Measurements from ENCODE around the gene MYOM1. TPM values are rescaled to one million over a fixed set of nuclear protein-coding genes. Genes with fewer than 3 reads are reported as not detected.
A peak's percentile ranks its signal among the peaks of the same experiment; 100 is the strongest.

The MYOM1 gene
- total and polyA plus RNA-seq, 12 donors, result 94.4 to 1,558 (median 870) TPM

GRCh38 chr18:3218819-3219218 is 949 bp downstream of the MYOM1 start:
- DNase-seq (no peak), ATAC-seq (peak in 3 of 8 donors; percentile 17 to 33 (median 30))
- H3K4me1 ChIP-seq, result peaks cover 0 to 28% (median 9%) of the 10 kb centered on the region in 9 donors

GRCh38 chr18:3217948-3218647 is 1.7 kb downstream of the MYOM1 start:
- no peaks in the 10 kb centered on the region for H3K27me3 ChIP-seq
- H3K27ac ChIP-seq, result peak overlapping the region; percentile 80 to 96 (median 95)
- H3K36me3 ChIP-seq, result peaks cover 0 to 35% (median 5%) of the 10 kb centered on the region in 9 donors
- TF ChIP-seq CTCF (IDR thresholded peaks at IDR 0.05), result no peak
- H3K4me1 ChIP-seq, result peaks cover 0 to 35% (median 16%) of the 10 kb centered on the region in 9 donors
- H3K4me3 ChIP-seq, result peak overlapping the region in 9 of 10 donors; percentile 44 to 65 (median 58)
- 17 to 21% methylated on average over 3 of the region's 3 CpGs for WGBS, 2 donors
- no peaks in the 10 kb centered on the region for H3K9me3 ChIP-seq
- intact Hi-C loops (cut with DNase I), result loop anchor here in 2 of 10 donors (2.0 to 5.0 kb wide), 2 partner anchors 29 to 41 kb away; partner anchors contain the start of gene MYL12A (in 2 of the 2)
- DNase-seq, result no peak
- peak in 7 of 8 donors; percentile 31 to 70 (median 54) for ATAC-seq

More at GRCh38 chr18:3218819-3219218, 949 bp downstream of the MYOM1 start:
- peaks cover 0 to 33% (median 5%) of the 10 kb centered on the region in 9 donors for H3K36me3 ChIP-seq
- intact Hi-C loops (cut with DNase I), result loop anchor here in 2 of 10 donors (2.0 to 5.0 kb wide), 2 partner anchors 28 to 42 kb away; partner anchors contain the start of gene MYL12A (in 2 of the 2)
- TF ChIP-seq CTCF (IDR thresholded peaks at IDR 0.05), result no peak
- no peaks in the 10 kb centered on the region for H3K27me3 ChIP-seq
- peak overlapping the region; percentile 80 to 96 (median 95) for H3K27ac ChIP-seq
- H3K9me3 ChIP-seq, result no peaks in the 10 kb centered on the region
- H3K4me3 ChIP-seq, result peak overlapping the region; percentile 44 to 65 (median 59)
- whole genome bisulfite sequencing, 2 donors, result 21 to 51% methylated on average over 2 of the region's 2 CpGs

GRCh38 chr18:3216987-3217386 is 2.8 kb downstream of the MYOM1 start:
- Histone ChIP-seq H3K36me3 (peaks cover 0 to 42% (median 5%) of the 10 kb centered on the region in 9 donors), H3K4me3 (peak overlapping the region in 9 of 10 donors; percentile 44 to 65 (median 58)), H3K4me1 (peaks cover 0 to 46% (median 27%) of the 10 kb centered on the region in 9 donors), H3K27me3 (no peaks in the 10 kb centered on the region), H3K9me3 (no peaks in the 10 kb centered on the region), H3K27ac (peak overlapping the region in 9 of 10 donors; percentile 6 to 96 (median 95))
- DNase-seq, result no peak
- TF ChIP-seq CTCF (IDR thresholded peaks at IDR 0.05), result no peak
- no peak for ATAC-seq
- WGBS, 2 donors, result 54 to 64% methylated on average over 5 of the region's 5 CpGs
- intact Hi-C loops (cut with DNase I), result loop anchor here in 1 of 10 donors (5.0 kb wide), 1 partner anchor 40 kb away; no protein-coding TSS in a partner anchor

- peaks cover 0 to 63% (median 38%) of the 10 kb centered on the region in 9 donors for H3K4me1 ChIP-seq
- no peak for TF ChIP-seq CTCF (IDR thresholded peaks at IDR 0.05)
- WGBS, 2 donors, result 81% methylated on average over 36 of the region's 36 CpGs
- peak overlapping the region; percentile 8 to 96 (median 92) for H3K27ac ChIP-seq
- DNase-seq (no peak), ATAC-seq (peak in 4 of 8 donors; percentile 1 to 43 (median 26))
- H3K36me3 ChIP-seq, result peaks cover 0 to 55% (median 5%) of the 10 kb centered on the region in 9 donors
- H3K9me3 ChIP-seq, result no peaks in the 10 kb centered on the region
- H3K27me3 ChIP-seq, result no peaks in the 10 kb centered on the region
- H3K4me3 ChIP-seq, result peak overlapping the region in 8 of 10 donors; percentile 17 to 65 (median 42)
- intact Hi-C loops (cut with DNase I), result loop anchor here in 1 of 10 donors (5.0 kb wide), 1 partner anchor 38 kb away; no protein-coding TSS in a partner anchor
Observed at GRCh38 chr18:3214855-3215637, 4.7 kb downstream of the MYOM1 start.
